Adipocyte (in vitro differentiated cells): ENCODE measurements around the gene COG1.

ENCODE experiments used
- DNase-seq: peaks from one replicate; pipeline ENCODE4 v3.0.0-alpha.2; 2015; ENCODE audit warnings: low read depth
- H3K27me3 ChIP-seq: replicated peaks from 2 replicates; pipeline ENCODE4 v1.7.0; 2013; ENCODE audit warnings: mild to moderate bottlenecking, low read length, moderate library complexity; ENCODE audit not compliant: control insufficient read depth, insufficient read depth
- H3K36me3 ChIP-seq: 2 replicates; pipeline ENCODE4 v1.7.0; 2013; ENCODE audit warnings: low read length, mild to moderate bottlenecking, moderate library complexity; ENCODE audit not compliant: control insufficient read depth, insufficient read depth, severe bottlenecking
- H3K4me1 ChIP-seq: 2 replicates; pipeline ENCODE4 v1.7.0; 2013; ENCODE audit warnings: mild to moderate bottlenecking, low read length, moderate library complexity; ENCODE audit not compliant: control insufficient read depth, insufficient read depth
- H3K4me3 ChIP-seq: 2 replicates; pipeline ENCODE4 v1.7.0; 2013; ENCODE audit warnings: mild to moderate bottlenecking, low read length, moderate library complexity
- H3K9ac ChIP-seq: 2 replicates; pipeline ENCODE4 v1.7.0; 2013; ENCODE audit warnings: mild to moderate bottlenecking, low read length, moderate library complexity
- H3K9me3 ChIP-seq: 2 replicates; pipeline ENCODE4 v1.7.0; 2013; ENCODE audit warnings: mild to moderate bottlenecking, low read length, moderate library complexity; ENCODE audit not compliant: control insufficient read depth

Gene COG1

DNA sequence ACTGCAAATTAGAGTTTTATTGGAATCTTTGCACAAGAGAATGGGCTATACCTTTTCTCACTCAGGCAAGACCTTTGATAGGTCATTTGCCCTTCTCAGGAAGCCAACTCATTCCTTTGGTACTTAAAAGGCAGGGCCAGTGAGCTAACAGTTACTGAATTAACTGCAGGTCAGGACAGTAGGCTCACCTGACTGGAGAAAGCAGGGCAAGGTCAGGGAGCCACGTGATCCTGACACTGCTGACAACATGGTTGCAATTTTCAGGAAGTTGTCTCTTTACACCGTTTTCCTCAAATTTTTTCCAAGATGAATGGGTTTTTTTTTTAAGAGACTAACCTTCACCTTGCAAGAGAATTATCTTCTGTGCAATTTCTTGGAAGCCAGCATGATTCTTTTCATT lies 47.7 kb downstream of the COG1 start:
- Histone ChIP-seq H3K4me1 (no peaks in the 10 kb centered on the region), H3K9ac (no peak overlapping the region), H3K36me3 (peaks cover 31% of the 10 kb centered on the region), H3K9me3 (no peaks in the 10 kb centered on the region), H3K27me3 (no peaks in the 10 kb centered on the region), H3K4me3 (no peak overlapping the region)
- no peak for DNase-seq

DNA sequence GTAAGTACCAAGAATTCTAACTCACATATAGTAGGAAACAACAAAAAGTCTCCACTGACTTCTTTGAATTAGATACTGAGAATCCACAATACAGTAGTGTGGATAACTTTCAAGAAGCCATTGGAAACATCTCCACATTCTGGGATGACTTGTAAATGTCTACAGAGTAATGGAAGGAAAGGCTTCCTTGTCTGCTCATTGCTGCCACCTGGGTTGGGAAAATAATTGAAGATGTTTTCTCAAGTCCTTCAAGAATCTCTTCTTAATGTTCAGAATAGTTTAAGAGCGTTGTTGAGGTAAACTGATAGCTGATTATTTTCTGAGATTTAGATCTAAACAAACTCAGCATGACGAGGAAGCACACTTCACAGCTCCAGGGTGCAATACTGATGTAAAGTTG lies 54.9 kb downstream of the COG1 start:
- H3K4me1 ChIP-seq = no peaks in the 10 kb centered on the region
- no peaks in the 10 kb centered on the region for H3K9me3 ChIP-seq
- no peak overlapping the region for H3K4me3 ChIP-seq
- H3K36me3 ChIP-seq = peaks cover 20% of the 10 kb centered on the region
- H3K27me3 ChIP-seq = peaks cover 20% of the 10 kb centered on the region
- H3K9ac ChIP-seq = no peak overlapping the region
- DNase-seq = peak; percentile 27

DNA sequence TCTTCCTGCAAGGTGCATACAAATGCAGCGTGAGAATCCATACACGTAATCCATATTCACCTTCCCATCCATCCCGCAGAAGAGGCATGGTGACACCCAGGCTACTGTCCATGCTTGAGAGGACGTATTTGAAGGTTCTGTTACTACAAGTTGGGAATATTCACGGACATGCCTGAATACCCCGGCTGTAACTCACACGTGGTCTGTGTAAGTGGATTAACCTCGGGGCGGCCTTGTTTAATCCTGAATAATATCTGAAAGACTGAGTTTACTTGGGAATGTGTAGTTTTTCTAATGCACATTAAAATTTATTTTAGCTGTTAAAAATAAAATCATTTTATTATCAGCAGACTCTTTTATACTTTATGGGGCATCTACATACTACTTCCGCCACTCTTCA lies 55.7 kb downstream of the COG1 start:
- Histone ChIP-seq H3K36me3 (peaks cover 19% of the 10 kb centered on the region), H3K27me3 (peaks cover 23% of the 10 kb centered on the region), H3K9ac (no peak overlapping the region), H3K4me3 (no peak overlapping the region), H3K4me1 (no peaks in the 10 kb centered on the region), H3K9me3 (no peaks in the 10 kb centered on the region)
- no peak for DNase-seq

DNA sequence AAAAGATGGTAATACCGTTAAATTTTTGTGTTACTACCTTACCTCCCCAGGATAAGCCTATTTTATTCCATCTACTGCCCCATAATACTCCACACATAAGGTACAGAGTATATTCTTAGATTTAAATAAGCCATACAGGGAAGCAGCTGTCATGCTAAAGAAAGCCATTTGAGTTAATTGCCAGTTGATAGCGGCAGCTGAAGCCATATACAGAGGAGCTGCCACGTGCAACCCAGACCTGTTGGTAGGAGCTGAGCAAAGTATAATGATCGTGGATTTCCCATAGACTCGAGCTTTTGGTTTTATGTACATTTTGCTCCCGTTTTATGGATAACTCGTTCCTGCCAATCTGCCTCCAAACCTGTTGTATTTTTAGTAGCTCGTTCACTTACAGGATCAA lies 56.8 kb downstream of the COG1 start:
- no peak for DNase-seq
- H3K4me3 ChIP-seq = no peak overlapping the region
- H3K36me3 ChIP-seq = peaks cover 12% of the 10 kb centered on the region
- H3K9ac ChIP-seq = no peak overlapping the region
- H3K9me3 ChIP-seq = no peaks in the 10 kb centered on the region
- peaks cover 28% of the 10 kb centered on the region for H3K27me3 ChIP-seq
- no peaks in the 10 kb centered on the region for H3K4me1 ChIP-seq

DNA sequence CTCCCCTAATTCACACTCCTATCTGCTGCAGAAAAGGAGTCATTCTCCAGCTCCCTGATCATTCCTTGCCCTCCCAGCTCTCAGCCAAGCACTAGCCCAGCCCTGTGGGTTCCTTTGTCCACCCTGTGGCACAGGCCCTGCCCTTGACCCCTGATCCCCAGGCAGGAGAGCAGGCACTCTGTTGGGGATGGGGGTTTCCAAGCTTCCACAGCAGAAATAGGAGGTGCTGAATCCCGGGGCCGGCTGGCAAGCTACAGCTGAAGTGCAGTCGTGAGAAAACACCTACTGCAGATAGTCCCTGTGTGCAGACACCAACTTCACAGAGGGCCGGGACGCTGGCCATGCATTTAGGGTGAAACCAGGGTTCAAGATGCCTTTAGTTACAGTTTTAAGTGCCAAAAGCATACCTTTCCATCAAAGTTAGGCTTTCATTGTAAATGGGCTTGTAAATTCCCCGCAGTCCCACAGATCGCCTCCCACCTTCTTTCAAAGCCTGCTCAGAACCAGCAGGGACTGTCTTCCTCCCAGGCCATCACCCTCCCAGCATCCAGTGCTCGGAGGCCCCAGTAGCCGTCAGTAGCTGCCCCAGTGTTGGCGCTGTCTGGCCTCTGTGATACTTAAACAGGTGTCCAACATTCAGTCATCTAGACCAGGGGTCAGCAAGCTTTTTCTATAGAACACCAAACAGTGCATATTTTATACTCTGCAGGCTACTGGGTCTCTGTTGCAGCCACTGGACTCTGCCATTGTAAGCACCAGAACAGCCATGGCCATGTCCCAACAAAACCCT lies 58.2 kb downstream of the COG1 start:
- DNase-seq = no peak
- Histone ChIP-seq H3K36me3 (peaks cover 6% of the 10 kb centered on the region), H3K27me3 (peaks cover 28% of the 10 kb centered on the region), H3K9ac (no peak overlapping the region), H3K4me3 (no peak overlapping the region), H3K9me3 (no peaks in the 10 kb centered on the region), H3K4me1 (no peaks in the 10 kb centered on the region)

DNA sequence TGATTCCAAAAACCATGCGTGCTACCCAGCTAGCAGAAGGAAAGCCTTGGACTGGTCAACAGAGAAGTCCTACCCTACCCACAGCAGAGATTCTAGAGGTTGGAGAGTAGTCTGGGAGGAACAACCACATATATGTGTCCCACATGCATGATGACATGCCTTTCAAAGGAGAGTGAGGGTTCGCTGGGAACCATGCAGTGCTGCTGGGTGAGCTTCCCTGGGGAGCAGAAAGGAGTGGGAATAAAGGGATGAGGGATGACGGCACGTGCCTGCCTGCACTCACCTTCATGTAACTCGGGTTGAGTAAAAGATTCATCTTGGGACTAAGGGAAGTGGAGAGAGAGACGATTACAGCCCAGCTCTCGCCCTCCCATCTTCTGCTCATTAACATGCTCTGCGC lies 59.0 kb downstream of the COG1 start:
- peaks cover 5% of the 10 kb centered on the region for H3K36me3 ChIP-seq
- no peak overlapping the region for H3K9ac ChIP-seq
- peaks cover 28% of the 10 kb centered on the region for H3K27me3 ChIP-seq
- no peaks in the 10 kb centered on the region for H3K9me3 ChIP-seq
- no peak overlapping the region for H3K4me3 ChIP-seq
- no peak for DNase-seq
- H3K4me1 ChIP-seq = no peaks in the 10 kb centered on the region

DNA sequence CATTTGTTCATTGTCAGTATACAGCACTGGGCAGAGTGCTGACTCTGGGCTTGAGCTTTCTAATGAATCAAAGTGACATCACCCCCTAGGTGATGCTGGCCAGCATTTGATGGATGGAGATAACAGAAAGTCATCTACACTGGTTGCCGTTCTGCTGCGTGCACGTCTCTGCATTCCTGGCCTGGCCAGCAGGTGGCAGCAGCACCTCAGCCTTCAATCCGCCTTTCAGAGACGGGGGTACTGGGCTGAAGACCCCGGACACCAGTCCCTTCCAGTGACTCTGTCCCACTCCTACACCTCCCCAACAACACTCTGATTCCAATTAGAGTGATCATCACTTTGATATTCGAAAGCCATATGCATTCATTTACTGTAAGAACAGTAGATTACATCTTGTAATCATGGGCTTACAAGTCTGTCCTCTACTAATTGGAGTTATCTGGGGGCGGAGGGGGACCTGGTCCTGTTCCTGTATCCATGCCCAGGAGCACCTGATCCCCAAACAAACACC lies 62.9 kb downstream of the COG1 start:
- peak; percentile 70 for DNase-seq
- H3K9me3 ChIP-seq = no peaks in the 10 kb centered on the region
- H3K4me1 ChIP-seq = no peaks in the 10 kb centered on the region
- no peaks in the 10 kb centered on the region for H3K36me3 ChIP-seq
- H3K9ac ChIP-seq = no peak overlapping the region
- H3K27me3 ChIP-seq = peaks cover 33% of the 10 kb centered on the region
- H3K4me3 ChIP-seq = no peak overlapping the region

DNA sequence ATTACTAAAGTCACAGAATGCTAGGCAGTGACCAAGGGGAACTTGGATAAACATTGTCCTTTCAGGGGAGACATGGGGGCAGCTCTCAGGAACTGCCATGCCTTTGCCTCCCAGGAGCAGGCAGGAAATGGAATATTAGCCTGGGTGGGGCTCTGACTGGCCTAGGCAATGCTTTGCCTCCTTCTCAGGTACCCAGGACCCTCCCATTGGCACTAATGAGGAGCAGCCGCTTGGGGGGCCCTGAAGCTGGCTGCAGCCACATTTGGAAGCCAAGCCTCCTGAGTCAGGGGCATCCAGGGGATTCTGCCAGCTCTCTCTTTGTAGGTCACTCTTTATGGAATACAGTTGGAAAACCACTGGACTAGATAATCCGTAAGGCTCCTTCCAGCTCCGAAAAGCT lies 63.4 kb downstream of the COG1 start:
- Histone ChIP-seq H3K4me3 (no peak overlapping the region), H3K9ac (no peak overlapping the region), H3K36me3 (no peaks in the 10 kb centered on the region), H3K4me1 (no peaks in the 10 kb centered on the region), H3K27me3 (peaks cover 28% of the 10 kb centered on the region), H3K9me3 (no peaks in the 10 kb centered on the region)
- no peak for DNase-seq

DNA sequence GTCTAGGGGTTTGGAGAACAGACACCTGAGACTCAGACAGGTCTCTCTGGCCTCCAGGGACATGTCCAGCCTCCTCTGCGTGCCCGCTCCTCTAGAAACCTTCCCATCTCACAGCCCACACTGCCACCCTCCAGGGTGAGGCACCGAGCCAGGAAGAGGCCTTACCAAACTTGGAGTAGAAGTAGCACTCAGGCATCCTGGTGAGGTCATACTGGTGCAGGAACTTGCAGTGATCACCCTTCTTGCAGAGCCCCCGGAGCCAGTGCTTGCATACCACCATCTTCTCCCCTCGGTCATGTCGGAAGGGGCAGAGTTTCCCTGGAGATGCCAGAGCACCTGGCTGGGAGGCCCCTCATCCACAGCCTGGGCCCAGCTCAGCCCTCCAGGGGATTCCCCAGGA lies 64.7 kb downstream of the COG1 start:
- no peaks in the 10 kb centered on the region for H3K36me3 ChIP-seq
- no peak for DNase-seq
- H3K27me3 ChIP-seq = peaks cover 17% of the 10 kb centered on the region
- H3K9me3 ChIP-seq = no peaks in the 10 kb centered on the region
- no peaks in the 10 kb centered on the region for H3K4me1 ChIP-seq
- H3K4me3 ChIP-seq = no peak overlapping the region
- no peak overlapping the region for H3K9ac ChIP-seq
